Mucosa of descending colon (tissue), 3 donors: ENCODE measurements around the gene KDM4C. TPM values are rescaled to one million over a fixed set of nuclear protein-coding genes. Genes with fewer than 3 reads are reported as not detected.

ENCODE experiments used
- ATAC-seq: fragments of 200-7000 bp; cut with Tn5 transposase; one replicate; pipeline ENCODE4 v1.9.1; 2020; ENCODE audit warnings: mild to moderate bottlenecking, moderate library complexity
- DNase-seq, 3 donors: peaks; one replicate each; pipeline ENCODE4 v3.0.0-alpha.2; 2020
- H3K36me3 ChIP-seq: fragments of 200-600 bp; one replicate; pipeline ENCODE4 v1.8.0; 2021; ENCODE audit warnings: low read depth, mild to moderate bottlenecking
- H3K4me1 ChIP-seq: fragments of 200-600 bp; one replicate; pipeline ENCODE4 v1.8.0; 2021; ENCODE audit warnings: low read depth, mild to moderate bottlenecking
- H3K4me3 ChIP-seq: fragments of 200-600 bp; one replicate; pipeline ENCODE4 v1.8.0; 2021; ENCODE audit warnings: mild to moderate bottlenecking
- H3K9me3 ChIP-seq: fragments of 200-600 bp; one replicate; pipeline ENCODE4 v1.8.0; 2021; ENCODE audit warnings: mild to moderate bottlenecking
- intact Hi-C, 2 donors: fragments of 100-400 bp; cut with DNase I in 1 of 2; cut with micrococcal nuclease in 1 of 2; formaldehyde crosslinking; loops; one replicate each; pipeline versions ENCODE4 v1.11.0 to v1.11.1; 2022; cut with DNase I, micrococcal nuclease
- total RNA-seq, 3 donors: library from RNA; stranded (reverse); fragmentation: NEBNext Ultra II Directional in 2 of 3; extraction: Animal tissue kit (Norgen Biotek cat#: 25700) in 2 of 3; gene quantifications; one replicate each; pipeline versions ENCODE4 v1.2.1 to v1.2.4, GENCODE V29; 2021 to 2023
- TF ChIP-seq, protein P1 (sequence below): fragments of 200-600 bp; IDR thresholded peaks from one replicate; pipeline ENCODE4 v1.8.0; 2022; ENCODE audit warnings: antibody characterized with exemption, mild to moderate bottlenecking
- donor health status: DM: no; HTN: no; CAD: no; lungs with moderate emphysema.
- donor health status: DM: no; HTN: no; CAD: no.
- donor health status: DM: no; HTN: yes; CAD: no.

KDM4C gene
- total RNA-seq, 3 donors from 2014 or later = 44.6 to 74.9 (median 50.9) TPM

DNA sequence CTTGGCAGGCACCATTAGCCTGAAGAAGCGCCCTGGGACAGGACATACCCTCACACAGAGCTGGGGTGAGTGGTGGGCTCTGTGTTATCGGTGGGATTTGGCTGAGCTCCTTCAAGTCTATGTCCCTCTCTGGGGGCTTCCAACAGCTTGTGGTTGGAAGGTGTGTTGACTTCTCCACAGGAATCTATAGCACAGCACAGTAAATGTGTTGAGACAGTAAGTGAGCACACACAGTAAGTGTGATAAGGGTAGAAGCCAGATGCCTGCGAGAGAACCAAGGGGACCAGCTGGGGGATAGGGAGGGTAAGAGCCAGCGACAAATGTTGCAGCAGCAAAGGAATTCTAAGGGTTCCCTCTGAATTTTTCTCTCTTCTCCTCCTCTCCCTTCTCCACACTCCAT, 448.0 kb downstream of the KDM4C start:
- ATAC-seq = no peak
- TF ChIP-seq, protein P1, sequence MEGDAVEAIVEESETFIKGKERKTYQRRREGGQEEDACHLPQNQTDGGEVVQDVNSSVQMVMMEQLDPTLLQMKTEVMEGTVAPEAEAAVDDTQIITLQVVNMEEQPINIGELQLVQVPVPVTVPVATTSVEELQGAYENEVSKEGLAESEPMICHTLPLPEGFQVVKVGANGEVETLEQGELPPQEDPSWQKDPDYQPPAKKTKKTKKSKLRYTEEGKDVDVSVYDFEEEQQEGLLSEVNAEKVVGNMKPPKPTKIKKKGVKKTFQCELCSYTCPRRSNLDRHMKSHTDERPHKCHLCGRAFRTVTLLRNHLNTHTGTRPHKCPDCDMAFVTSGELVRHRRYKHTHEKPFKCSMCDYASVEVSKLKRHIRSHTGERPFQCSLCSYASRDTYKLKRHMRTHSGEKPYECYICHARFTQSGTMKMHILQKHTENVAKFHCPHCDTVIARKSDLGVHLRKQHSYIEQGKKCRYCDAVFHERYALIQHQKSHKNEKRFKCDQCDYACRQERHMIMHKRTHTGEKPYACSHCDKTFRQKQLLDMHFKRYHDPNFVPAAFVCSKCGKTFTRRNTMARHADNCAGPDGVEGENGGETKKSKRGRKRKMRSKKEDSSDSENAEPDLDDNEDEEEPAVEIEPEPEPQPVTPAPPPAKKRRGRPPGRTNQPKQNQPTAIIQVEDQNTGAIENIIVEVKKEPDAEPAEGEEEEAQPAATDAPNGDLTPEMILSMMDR = no peak
- no peaks in the 10 kb centered on the region for H3K9me3 ChIP-seq
- H3K4me1 ChIP-seq = no peaks in the 10 kb centered on the region
- DNase-seq = no peak
- no peaks in the 10 kb centered on the region for H3K36me3 ChIP-seq
- intact Hi-C loops = no loop called here
- H3K4me3 ChIP-seq = no peak overlapping the region

DNA sequence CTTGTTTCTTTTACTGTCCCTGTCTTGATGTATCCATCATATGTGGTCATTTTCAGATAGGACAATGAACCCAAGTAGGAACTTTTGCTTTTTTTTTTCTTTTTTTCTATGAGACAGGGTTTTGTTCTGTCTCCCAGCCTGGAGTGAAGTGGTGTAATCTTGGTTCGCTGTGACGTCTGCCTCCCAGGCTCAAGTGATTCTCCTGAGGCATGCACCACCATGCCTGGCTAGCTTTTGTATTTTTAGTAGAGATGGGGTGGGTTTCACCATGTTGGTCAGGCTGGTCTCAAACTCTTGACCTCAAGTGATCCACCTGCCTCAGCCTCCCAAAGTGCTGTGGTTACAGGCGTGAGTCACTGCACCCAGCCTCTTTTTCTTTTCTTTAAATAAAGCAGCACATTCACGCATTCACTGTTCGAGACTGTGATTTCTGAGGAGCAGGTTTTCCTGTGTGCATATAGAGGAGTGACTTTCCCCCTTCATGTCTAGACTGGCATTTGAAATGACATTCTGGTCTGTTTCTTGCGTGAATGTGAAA, 448.5 kb downstream of the KDM4C start:
- ATAC-seq (no peak), DNase-seq (no peak)
- intact Hi-C loops = no loop called here
- Histone ChIP-seq H3K4me1 (no peaks in the 10 kb centered on the region), H3K36me3 (no peaks in the 10 kb centered on the region), H3K9me3 (no peaks in the 10 kb centered on the region), H3K4me3 (no peak overlapping the region)
- TF ChIP-seq, protein P1 = no peak

DNA sequence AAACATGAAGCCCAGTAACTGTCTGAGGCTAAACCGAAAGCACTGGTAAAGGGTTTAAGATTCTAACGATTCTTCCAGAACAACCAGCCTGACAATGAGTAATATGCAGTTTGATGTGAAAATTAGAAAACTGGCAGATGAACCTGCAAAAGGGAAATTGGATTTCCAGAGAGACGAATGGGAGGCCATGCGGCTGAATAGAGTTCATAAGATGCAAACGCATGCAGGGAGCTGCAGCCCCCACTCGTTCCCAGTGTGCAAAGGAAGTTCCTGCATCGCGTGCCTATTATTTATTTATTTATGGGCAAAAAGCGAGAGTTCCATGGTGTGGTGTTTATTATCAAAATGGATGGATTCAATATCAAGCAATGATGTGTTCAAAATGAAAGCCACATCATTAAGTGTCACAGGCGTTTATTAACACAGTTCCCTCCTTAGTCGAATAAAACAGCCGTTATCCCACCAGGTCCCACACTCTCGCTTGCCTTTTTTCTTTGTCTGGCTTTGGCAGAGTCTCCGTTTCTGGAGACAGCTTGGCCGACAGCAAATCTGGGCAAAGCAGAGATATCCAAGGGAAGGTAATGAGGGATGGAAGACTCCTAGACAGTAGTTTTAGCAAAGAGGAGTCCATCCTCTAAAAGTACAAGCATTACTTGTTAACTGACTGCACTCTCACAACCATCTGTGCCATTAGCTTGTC, 451.4 kb downstream of the KDM4C start:
- no peak overlapping the region for H3K4me3 ChIP-seq
- intact Hi-C loops = no loop called here
- TF ChIP-seq, protein P1 = no peak
- ATAC-seq (no peak), DNase-seq (no peak)
- no peaks in the 10 kb centered on the region for H3K4me1 ChIP-seq
- no peaks in the 10 kb centered on the region for H3K9me3 ChIP-seq
- no peaks in the 10 kb centered on the region for H3K36me3 ChIP-seq

DNA sequence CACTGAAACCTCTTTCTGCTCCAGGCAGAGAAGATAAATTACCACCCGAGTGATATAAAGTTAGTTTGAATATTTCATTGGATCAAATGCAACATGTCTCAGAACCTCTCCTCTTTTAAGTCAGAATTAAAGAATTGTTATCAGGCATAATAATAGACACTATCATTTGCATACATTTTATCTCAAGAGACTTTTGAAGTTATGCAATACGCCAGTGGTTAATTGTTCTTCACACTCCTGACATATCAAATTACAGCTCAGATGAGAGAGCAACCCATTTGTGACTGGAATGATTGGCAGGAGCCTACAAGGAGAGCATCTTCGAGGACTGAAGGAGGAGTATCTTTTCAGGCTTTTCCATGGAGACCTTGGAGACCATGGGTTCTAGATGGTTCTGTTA, 452.2 kb downstream of the KDM4C start:
- ATAC-seq (no peak), DNase-seq (no peak)
- Histone ChIP-seq H3K4me1 (no peaks in the 10 kb centered on the region), H3K9me3 (no peaks in the 10 kb centered on the region), H3K36me3 (no peaks in the 10 kb centered on the region), H3K4me3 (no peak overlapping the region)
- TF ChIP-seq, protein P1 = no peak
- intact Hi-C loops = no loop called here

DNA sequence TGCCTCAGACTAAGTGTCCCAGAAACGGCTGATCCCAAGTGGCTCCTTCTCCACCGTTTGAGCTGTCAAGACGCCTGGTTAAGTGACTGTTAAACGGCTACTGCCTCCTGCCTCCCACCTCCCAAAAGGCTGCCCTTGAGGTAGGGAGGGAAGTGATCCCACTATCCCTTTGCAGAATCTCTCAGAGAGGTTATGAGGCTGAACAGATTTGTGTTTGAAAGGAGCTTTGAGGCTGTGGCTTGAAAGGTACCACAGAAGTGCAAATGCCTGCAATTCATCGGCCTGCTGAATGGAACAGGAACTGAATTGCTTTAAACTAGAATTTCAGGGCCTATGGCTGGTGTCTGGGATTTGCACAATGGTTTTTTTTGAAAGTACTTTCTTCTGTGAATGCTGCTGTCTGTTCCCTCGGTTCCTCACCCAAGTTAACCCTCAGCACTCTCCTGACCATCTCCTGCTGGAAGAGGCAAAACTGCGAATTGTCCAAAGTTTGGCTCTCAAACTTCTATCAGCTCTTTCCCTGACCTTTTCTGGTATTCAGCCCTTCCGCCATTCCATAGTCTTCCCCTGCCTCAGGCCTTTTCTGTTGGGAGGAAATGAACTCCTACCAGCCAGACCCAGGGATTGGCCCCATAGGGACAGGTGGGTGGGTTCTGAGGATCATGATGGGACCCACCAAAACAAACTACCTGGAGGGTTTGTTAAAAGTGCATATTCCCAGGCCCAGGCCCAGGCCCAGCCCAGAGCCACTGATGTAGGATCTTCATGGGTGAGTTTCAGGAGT, 453.3 kb downstream of the KDM4C start:
- Histone ChIP-seq H3K4me3 (no peak overlapping the region), H3K4me1 (no peaks in the 10 kb centered on the region), H3K9me3 (no peaks in the 10 kb centered on the region), H3K36me3 (no peaks in the 10 kb centered on the region)
- no peak for DNase-seq
- TF ChIP-seq, protein P1 = no peak
- intact Hi-C loops = no loop called here
- no peak for ATAC-seq
